NCI-H1930 (cell line): ENCODE measurements around the gene NCAM1.
"Not testable (repeated sequence)": the region's sequence is repeated elsewhere in the genome, so short reads cannot be mapped to it uniquely, and the experiment has no call there.

ENCODE experiments used
- DNase-seq, 2 experiments: peaks; one replicate each; lab custom pipeline; 2025; lab: John Stamatoyannopoulos, UW

NCAM1 gene

DNA sequence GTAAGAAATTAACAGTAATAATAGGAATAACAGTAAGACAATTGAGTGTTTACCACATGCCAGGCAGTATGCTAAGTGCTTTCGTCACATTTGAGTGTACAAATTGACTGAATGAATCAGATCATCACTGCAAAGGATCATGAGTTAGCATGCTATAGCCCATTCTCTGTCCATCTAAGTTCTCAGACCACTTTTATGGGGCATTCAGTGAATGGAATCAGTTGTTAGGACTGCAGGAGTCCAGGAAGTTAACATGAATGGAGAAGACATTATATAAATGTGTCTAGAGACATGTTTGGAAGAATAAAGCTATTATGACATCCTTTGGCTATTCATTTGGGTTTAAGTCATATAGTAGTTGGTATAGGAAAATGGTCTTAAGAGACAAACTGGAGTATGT, 59.9 kb downstream of the NCAM1 start:
- no peak for DNase-seq

DNA sequence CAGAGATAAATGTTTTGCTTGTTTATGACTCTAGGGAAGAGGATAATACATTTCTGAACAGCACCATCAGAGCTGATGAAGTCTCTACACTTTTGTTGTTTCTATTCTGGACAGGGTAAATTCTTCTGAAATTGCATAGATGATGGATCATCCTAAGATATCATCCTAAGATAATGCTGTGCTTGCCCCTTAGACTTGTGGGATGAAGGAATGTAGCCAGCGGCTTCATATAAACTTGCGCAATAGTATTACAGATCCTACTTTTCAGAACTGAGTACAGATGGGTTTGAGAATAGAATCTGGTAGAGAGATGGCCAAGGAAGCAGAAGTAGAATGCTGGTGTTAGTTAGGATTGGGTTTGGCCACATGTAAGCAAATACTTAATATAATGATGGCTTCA, 61.0 kb downstream of the NCAM1 start:
- no peak for DNase-seq

DNA sequence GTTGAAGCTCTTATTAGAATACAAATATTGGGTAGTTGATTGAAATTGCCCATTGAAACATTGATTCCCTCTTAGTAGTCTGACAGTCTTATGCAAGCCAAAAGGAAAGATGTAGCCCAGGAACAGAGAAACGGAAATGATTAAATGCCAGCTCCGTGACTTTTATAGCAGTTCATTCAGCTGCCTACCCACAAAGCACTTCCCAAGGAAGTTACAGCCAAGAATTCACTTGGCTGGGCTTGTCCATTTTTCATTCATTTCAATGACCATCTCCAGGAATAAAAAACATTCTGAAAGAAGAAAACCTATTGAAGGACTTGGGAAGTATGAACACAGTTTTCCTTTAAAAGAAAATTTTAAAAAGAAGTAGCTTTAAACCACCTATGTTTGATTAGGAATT, 62.0 kb downstream of the NCAM1 start:
- no peak for DNase-seq

DNA sequence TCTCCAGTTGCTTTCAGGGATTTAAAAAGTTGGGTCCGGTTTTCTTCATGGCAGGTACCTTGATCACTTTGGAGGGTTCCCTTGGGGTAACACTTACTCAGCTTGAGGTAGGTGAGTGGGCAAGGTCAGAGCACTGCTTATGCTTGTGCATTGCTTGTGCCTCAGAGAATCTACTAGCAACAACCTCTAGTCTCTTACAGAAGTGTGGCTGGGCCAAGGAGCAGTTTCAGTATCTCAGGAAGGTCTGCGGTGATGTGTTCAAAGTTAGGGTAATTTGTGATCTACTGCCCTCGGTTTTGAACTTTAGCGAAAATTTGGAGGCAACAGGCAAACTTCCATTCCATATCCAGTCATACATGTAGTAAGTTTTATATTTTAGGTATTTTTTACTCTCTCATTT, 62.8 kb downstream of the NCAM1 start:
- no peak for DNase-seq

DNA sequence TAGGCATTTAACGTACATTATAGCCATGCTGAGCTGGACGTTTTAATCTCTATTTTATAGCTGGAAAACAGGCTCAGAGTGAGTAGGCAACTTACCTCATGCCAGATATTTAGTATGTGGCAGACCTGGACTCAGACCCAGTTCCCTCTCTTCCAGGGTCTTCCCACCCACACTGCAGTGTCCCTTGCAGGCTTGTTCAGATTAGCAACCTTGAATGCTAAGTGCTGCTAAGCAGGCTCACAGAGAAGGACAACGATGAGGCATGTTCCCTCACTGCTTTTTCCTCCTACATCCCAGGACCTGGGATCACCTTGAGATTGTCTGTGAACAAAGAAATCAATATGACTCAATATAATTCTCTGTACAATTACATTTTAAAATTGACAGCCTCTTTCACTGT, 65.6 kb downstream of the NCAM1 start:
- DNase-seq: no peak

DNA sequence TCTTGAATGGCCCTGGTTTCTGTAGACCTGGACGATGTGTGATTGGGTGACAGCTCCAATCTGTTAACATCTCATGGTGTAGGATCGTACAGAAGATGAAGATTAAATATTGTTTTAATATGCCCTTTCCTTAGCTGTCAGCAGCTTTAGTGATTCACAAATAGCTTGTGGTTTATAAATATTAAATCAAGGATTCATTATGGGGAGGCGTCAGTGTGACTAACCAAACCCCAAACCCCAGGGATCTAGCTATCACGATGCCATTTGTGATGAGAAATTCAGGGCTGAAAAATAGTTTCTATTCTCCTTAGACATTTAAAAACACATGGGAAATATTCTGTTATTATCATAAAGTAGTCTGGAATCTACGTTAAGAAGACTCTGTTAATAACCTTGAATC, 73.4 kb downstream of the NCAM1 start:
- no peak for DNase-seq

DNA sequence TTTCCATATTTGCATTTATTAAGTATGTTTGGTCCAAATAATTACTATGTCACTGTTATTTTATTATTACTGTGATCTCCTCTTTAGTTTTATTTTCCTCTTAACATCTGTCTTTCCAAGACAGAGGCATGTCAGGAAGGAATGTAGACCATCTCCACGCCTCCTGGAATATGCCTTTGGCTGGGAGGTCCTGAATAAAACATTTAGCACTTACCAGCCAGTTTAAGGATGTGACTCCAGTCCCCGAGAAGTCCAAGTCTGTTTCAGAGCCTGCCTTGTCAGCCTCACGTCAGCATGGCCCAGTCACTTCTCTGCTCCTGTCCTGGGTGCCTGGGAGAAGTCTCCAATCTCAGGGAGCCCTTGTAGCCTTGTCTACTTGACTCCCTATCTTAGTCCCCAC, 74.5 kb downstream of the NCAM1 start:
- DNase-seq: no peak

DNA sequence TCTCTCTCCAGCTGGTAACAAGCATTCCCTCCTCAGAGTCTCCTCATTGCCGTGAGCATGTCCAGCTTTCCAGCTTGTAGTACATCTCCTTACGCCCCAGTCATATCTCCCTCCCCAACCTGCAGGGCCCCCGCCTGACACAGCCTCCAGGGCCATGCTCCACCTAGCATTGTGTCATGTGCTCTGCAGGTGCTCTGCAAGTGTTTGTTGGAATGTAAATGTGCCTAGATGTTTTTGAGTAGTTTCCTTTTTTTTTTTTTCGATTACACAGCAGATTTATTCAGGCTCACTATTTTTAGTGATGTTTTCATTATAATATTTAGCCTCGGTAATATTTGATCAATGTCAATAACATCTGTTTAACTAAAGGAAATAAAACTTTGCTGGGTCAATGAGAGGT, 82.5 kb downstream of the NCAM1 start:
- DNase-seq: no peak

DNA sequence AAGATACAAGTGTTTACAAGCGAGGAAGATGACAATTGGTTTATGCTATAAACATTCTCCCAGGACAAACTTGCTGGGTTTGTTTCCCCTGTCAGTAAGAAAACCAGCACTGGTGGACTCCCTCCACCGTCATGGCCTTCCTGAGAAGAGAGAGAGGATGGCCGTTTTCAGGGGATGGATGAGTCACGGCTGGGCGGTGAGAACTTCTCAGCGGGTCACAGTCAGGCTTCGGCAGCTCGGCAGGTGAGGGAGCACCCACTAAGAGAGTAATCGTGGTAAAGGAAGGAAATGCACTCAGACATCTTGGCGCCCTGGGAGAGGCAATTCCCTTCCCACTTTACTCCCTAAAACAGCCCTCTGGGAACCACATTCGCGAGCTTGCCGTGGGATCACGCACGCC, 83.9 kb downstream of the NCAM1 start:
- DNase-seq: no peak

DNA sequence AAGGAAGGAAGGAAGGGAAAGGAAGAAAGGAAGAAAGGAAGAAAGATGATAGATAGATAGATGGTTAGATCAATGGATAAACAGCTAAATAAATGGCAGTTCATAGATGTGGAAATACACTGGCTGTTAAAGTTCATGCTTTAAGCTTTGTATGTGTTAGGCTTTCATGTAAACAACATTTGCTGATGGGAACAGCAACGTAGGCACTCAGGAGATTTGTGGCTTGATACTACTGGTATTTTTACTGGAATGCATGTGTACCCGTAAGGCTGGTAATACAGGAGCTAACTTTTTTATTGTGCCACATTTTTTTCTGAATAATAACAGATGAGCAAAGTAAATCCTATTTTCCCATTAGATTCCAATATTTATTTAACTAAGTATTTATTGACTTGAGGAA, 85.6 kb downstream of the NCAM1 start:
- DNase-seq: no peak

DNA sequence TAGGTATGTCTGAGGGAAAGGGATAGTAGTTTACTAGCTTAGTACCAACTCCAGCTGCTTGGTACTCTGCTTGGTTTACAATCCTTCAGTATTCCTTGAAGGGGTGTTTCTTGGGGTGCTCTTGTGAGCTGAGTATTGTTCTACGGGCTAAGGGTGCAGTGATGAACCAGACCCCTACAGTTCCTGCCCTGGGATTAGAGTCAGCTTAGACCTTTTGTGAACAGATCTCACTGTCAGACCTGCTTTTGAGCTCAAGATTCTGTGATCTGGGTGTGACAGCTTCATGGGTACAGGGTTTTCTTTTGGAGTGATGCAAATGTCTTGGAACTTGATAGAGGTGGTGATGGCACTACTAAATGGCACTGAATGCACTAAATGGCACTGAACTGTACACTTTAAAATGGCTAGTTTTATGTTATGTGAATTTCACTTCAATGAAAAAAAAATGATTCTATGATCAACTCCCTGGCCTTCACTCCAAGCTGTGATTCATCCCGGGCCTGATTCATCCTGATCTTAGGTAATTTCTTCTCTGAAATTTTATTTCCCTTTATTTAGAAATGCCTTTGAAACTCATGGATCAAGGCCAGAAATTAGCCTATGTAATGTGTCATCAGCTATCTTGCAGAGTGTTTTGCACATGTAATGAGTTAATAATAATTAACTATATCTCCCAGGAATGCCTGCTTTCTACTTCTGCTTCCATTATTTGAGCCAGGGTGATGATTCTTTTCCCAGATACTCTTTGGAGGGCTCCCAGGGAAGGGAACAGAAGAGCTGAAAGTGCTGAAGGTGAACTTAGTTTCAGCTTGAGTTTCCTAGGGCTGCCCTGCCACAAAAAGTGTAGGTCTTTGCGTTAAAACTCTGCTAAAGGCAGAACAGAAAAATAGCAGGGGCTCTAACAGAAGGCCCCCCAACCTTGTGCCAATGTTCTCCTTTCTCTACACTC, 87.9 kb downstream of the NCAM1 start:
- no peak for DNase-seq

DNA sequence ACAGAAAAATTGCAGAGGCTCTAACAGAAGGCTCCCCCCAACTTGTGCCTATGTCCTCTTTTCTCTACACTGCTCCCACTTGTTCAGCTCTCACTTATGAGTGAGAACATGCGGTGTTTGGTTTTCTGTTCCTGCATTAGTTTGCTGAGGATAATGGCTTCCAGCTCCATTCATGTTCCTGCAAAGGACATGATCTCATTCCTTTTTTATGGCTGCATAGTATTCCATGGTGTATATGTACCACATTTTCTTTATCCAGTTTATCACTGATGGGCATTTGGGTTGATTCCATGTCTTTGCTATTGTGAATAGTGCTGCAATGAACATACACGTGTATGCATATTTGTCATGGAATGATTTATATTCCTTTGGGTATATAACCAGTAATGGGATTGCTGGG, 91.8 kb downstream of the NCAM1 start:
- not testable (repeated sequence) for DNase-seq

DNA sequence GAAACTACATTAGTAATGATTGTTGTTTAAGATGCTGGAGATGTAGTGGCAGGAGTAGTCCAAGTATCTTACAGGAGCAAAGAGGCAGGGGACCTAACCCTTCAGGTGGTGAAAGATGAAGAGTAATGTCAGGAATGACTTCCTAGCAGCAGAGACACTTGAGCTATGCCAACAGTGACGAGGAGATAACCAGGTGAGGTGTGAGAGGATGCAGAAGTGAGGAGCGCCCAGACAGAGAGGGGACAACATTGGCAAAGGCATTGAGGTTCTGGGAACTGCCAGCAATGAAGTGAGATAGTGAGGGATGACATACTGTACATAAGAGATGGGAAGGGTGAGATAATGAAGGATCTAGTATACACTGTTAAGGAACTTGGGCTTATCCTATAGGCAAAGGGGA, 95.8 kb downstream of the NCAM1 start:
- no peak for DNase-seq

DNA sequence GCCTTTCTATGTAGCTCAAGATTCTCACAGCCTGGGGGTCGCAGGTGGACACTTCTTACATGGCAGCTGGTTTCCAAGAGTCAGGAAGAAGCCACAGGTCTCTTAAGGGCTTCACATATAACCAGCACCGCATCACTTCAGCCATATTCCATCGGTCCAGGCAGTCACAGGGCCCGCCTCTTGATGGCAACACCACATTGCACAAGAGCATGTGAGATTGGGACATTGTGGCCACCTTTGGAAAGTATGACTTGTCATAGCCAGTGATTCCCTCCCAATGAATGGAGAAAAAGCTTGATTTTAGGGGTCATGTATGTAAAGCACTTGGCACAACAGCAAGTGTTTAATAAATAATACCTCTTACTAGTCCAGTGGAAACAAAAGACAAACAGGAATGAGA, 98.3 kb downstream of the NCAM1 start:
- DNase-seq: no peak

DNA sequence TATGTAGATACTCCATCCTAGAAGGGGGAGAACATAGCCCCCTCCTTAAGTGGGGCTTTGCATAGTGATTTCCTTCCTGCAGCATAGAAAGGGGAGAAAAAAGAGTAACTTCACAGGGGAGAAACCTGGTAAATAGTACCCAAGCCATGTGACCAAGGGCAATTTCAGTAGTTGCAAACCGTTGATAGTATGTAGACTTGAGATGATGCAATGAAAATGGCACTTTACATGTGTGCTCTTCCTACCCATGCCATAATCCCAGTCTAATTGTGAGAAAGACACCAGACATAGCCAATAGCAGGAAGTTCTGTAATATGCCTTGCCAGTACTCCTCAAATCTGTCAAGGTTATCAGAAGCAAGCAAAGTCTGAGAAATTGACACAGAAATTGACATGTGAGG, 104.1 kb downstream of the NCAM1 start:
- DNase-seq: no peak

DNA sequence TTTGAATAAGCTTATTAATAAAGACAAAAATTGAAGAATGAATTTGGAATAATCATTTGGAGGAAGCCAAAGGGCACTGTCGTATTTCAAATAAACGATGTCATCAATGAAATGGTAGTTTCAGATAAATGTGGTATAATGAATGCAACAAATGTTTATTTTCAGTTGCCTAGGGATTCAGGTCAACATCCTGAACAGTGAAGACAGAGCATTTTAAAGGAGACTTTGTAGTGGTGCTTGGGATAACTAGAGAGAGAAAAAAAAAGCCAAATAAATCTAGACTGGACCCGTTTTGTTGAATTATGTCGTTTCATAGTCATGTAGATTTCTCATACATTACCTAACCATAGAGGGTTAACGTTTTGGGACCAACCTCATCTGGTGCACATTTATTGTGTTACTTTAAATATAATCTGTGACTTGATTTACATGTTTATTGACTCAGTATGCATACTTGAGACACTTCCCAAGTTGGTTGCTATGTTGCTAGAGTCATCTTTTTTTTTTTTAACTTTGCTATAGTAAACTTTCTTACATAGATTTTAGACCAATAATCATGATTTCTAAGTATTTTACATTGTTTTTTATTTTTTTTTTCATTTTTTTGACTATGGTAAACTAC, 111.1 kb downstream of the NCAM1 start:
- no peak for DNase-seq

DNA sequence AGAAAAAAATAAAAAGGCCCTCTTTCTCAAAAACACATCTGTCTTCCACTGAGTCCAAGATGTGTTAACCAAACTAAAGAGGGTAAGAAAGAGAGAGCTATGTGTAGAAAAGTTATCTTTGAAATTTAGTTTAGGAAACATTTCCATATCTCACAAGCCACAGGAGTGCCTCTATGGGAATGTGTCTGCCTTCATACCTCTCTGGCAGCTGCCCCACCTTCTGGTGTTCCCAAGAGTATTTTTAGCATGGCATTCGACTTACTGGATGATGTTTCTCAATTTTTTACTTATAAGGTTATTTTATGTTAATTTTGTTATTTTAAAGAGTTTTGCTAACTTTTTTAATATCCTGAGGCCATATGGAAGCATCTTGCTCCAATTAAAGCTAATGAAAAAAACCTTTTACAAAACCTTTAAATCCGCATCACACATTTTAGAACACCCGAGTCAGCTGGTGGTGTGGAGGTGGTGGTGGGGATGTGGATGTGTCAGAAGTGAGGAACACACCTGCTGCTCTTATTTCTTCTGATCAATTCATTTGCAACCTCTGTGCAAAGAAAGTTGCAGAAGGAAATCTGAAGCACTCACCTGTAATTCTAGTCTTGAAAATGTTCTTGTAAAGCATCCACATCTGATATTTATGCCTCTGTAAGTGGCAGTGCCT, 112.2 kb downstream of the NCAM1 start:
- no peak for DNase-seq

DNA sequence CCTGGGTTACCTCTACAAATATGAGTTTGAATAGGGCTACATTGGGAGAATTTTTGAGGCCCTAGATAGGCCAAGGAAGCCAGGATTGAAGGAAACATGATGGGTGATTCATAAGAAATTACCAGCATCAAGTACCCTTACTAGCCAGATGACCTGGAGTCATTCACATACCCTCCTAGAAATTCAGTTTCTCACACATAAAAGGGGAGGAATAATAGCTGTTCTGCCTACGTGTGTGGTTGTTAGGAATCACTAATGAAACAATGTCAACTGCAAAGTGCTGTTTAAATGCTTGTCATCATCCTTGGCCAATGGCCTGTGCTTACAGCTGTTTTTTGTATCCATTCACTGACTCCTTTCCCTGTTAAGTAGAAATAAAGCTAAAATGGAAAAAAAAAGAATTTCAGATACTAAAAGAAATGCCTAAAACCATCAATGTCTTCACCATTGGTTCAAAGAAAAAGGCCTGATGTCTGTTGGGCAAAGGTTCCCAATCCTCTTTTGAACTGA, 114.4 kb downstream of the NCAM1 start:
- no peak for DNase-seq

DNA sequence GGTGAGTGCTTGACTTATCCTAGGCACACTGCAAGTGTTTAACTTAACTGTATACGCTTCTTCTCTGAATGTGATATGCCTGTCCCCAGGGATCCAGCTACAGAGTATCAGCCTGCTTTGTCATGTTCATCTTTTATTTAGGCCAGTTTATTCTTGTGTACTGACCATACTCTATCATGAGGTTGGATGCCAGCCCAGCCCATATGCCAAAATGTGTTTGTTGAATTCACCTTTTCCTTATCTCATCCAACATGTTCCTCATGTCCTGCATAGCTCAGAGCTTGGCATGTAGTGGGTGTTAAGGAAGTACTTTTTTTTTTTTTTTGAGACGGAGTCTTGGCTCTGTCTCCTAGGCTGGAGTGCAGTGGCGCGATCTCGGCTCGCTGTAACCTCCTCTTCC, 116.2 kb downstream of the NCAM1 start:
- no peak for DNase-seq

DNA sequence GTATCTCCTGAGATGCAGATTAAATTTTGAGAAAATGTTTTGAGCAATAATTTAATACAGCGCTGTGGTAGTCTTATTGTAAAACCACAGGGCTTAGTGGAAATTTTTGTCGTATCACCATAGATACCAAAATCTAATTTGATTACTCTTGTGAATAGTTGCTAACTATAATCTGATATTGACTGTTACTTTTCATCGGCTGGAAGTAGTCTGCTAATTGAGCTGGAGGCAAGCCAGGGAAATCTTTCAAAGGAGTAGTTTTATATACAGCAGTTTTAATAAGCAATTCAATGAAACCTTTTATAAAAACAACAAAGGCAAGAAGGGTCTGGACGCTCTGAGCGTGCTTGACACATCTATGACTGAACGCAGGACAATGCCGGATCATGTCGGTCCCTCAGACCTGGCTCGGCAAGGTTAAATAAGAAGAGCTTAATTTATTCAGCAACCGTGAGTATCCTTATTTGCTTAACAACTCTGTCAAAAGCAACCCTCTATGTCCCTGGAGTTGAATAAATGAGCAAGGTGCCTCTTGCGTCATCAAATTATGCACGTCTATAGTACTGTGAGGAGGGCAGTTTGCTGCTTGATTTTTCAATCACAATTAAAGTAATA, 121.2 kb downstream of the NCAM1 start:
- DNase-seq: peak; percentile 83 to 86

DNA sequence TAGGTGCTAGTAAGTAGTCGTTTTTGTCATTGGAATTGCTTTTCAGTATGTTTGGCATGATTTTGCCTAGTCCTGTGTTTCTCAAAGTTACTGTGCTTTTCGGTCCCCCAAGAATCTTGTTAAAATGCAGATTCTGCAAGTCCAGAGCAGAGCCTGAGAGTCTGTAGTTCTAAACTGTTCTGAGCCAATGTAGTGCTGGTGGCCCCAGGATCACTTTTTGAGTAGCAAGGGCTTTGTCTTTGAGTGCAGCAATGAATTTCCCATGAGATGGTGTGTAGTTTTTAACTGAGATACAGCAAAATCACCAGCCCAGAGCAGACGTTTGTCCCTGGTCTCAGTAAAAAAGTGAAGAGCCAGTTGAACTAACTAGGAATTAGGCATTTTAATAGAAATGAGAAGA, 122.4 kb downstream of the NCAM1 start:
- DNase-seq: no peak

DNA sequence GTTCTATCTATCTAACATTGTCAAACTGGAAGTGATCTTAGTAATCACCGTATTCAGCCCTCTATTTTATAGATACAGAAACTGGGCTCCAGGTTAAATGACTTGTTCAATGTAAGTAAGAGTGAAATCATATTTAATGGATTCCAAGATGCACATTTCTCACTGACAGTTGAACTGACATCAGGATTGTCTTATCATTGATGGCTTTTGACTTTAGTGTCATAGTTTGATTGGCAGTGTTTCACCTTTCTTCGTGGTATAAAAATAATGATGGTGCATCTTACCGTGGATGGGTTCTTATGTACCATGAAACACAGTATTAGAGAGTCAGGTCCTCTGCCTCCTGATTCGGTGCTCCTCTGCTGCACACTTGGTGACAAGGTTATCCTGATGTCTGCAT, 123.1 kb downstream of the NCAM1 start:
- no peak for DNase-seq

DNA sequence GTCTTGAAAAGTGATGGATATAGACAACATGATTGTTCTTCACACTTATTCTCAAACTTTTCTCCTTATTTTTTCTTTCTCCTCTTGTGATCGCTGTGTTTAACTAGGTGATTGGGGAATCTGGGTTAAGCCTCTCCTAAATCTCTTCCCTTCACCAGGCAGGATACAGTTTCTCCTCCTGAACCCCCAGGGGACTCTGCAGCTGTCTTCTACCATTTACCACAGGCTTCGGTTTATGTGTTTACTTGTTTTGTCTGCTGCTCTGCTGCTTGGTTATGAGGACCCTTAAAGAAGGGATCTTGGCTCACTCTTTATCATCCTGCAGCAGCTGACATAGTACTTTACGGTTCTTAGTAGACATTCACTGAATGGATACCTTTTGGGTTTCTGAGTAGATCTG, 124.2 kb downstream of the NCAM1 start:
- DNase-seq: no peak
